Stimulated activated CD8-positive, alpha-beta memory T cell treated with anti-CD3 and anti-CD28 coated beads, Interleukin-4, amount 100 ng/mL, for 48 hours (primary cell): ENCODE results near the gene HMCN1.
"Not testable (repeated sequence)": the region's sequence is repeated elsewhere in the genome, so short reads cannot be mapped to it uniquely, and the experiment has no call there.

Experiments used
- DNase-seq: peaks from one replicate; pipeline ENCODE4 v3.0.0-alpha.2; 2020

The HMCN1 gene

DNA sequence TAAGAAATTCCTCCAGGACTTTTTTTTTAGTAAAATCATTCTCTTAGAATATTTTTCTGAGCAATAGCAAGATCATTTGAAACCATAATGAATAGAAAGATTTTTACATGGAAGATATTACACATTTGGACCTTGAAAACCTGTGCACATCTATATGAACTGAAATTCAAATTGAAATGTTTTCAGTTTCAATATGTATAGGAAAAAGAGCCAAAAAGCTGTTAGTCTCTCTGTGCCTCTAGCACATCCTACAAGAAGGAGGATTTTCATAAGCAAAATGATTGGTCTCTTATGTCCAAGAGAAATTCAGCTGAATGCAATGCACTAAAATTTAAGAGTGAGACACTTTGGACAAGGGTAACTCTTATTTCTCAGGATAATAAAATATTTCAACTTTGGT lies 8.2 kb downstream of the HMCN1 start:
- DNase-seq: no peak

DNA sequence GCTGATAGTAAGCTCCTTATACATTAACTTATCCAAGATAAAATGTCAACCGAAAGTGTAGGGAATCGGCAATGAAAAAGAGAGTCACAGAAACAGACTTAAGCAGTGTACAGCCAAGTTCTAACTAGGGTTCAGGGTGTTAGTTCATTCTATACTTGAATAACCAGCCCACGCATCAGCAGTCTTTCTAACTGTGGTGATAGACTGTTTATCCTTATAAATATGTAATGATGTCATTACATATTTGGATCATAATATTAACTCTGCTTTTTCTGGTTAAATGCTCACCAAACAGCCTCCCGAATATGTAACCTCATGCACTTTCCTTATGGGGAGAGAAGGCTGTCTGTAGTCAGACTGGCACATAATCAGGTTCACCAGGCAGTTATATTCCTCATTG lies 11.0 kb downstream of the HMCN1 start:
- DNase-seq: no peak

GRCh38 chr1:185759061-185759460 lies 24.9 kb downstream of the HMCN1 start:
- no peak for DNase-seq

DNA sequence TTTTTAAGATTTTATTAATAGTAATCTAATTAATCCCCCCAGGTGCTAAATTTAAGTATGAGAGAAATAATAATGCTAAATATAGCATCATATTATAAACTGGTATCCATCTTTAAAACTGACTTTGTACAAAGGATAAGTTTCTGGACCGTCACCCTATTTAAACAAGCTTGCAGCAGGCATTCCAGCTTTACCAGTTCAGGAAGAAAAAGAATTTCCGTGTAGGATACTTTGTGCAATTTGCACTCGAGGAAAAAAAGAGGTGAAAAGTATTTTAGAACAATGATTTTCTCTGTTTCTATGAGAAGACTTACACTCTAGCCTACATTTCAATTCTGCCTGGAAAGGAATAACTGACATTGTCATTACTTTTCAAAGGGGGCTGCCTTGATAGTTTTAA lies 27.6 kb downstream of the HMCN1 start:
- no peak for DNase-seq

GRCh38 chr1:185767508-185768120 lies 33.4 kb downstream of the HMCN1 start:
- DNase-seq: no peak

DNA sequence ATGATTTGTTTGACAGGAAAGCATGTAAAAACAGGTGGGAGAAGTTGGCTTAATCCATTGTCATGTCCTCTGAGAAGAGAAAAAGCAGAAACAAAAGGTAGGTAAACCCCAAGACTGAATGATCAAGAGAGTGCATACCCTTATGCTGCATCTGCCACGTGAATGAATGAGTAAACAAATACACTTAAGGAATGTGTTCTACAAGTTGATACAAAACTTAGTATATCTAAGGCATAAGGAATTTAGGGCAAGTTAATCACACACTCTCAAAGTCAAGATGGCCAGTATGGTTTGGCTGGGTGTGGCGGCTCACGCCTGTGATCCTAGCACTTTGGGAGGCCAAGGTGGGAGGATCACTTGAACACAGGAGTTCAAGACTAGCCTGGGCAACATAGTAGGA lies 34.2 kb downstream of the HMCN1 start:
- no peak for DNase-seq

DNA sequence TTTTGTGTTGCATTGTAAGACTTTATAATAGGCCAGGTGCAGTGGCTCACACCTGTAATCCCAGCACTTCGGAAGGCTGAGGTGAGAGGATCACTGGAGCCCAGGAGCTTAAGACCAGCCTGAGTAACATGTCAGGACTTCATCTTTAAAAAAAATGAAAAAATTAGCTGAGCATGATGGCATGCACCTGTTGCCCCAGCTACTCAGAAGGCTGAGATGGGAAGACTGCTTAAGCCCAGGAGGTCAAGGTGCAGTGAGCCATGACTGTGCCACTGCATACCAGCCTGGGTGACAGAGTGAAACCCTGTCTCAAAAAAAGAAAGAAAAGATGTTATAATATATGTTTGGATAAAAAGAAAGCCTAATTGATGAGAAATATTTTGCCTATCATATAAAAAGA lies 34.9 kb downstream of the HMCN1 start:
- no peak for DNase-seq

- DNase-seq: no peak
Measured at GRCh38 chr1:185774394-185774793, 40.2 kb downstream of the HMCN1 start.

DNA sequence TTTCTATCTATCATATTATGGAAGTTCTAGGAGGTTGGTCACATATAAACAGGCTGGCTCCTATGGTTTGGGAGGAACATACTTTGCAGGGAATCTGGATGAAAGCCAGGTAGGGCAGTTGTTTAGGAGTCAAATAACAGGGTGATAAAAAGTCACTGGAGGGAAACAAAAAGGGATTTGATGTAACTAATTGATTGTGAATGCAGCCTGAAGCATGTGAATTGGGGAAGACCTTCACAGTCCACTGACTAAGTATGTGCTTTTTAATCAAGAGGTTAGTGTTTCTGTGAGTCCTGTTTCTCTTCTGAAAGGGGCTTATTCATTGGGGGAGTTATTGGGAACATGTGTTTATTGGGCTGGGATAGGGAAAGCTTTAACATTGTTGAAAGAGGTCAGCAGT lies 41.3 kb downstream of the HMCN1 start:
- DNase-seq: no peak

DNA sequence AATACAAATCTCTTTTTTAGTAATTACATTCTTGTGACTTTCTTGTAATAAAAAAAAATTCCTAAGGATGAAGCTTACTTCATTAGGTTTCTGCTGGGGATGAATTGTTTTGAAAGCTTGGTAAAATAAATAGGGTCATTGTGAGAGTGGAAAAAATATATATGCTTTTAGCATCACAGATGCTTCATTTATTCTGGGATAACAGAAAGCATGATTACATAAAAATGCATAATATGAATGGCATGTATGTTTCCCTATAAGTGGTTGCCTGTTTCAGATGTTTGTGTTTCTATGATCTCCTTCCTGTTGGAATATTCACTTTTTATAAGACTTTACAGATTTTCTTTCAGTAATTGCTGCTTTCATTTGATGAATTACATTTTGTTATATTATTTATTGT lies 42.3 kb downstream of the HMCN1 start:
- DNase-seq: no peak

DNA sequence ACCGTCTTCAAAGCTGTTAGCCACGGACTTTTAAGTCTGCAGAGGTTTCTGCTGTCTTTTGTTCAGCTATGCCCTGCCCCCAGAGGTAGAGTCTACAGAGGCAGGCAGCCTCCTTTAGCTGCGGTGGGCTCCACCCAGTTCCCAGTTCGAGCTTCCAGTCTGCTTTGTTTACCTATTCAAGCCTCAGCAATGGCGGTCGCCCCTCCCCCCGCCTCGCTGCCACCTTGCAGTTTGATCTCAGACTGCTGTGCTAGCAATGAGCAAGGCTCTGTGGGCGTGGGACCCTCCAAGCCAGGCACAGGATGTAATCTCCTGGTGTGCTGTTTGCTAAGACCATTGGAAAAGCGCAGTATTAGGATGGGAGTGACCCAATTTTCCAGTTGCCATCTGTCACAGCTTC lies 49.7 kb downstream of the HMCN1 start:
- not testable (repeated sequence) for DNase-seq

GRCh38 chr1:185785586-185785985 lies 51.4 kb downstream of the HMCN1 start:
- DNase-seq: no peak

DNA sequence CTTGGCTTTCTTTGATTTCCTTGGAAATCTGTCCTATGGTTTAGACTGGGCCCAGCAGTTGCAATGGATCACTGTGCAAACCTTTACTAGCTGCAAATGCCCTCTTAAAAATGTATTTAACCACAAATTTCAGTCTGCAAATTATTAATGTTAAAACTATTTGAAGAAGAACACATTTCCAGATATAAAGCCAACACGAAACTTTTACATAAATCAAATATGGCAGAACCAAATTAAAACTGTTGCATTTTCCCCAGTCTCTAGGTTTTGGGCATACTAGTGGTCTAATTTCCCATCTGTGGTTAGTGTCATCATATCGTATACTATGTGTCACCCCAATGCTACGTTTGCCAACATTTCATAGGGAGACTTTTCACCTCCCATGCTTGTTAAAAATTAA lies 52.3 kb downstream of the HMCN1 start:
- DNase-seq: no peak

DNA sequence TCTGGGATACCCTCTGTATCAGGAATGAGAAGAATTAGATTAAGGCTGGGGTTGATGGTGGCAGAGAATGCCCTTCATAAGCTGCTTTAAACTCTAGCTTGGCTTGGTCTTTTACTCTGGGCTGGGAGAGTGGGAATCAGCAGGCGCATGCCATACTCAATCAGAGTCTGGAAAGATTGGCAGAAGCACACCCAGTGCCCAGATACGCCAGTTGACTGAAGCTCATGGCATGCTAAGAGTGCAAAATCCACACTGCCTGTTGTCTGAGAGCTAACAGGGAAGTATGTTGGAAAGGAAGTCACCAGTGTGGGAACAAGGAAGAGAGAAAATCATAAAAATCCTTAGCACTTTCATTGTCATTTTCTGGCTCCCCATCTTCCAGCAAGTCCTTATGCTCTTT lies 53.0 kb downstream of the HMCN1 start:
- no peak for DNase-seq

- DNase-seq: no peak
Measured at GRCh38 chr1:185788386-185788785, 54.2 kb downstream of the HMCN1 start.

DNA sequence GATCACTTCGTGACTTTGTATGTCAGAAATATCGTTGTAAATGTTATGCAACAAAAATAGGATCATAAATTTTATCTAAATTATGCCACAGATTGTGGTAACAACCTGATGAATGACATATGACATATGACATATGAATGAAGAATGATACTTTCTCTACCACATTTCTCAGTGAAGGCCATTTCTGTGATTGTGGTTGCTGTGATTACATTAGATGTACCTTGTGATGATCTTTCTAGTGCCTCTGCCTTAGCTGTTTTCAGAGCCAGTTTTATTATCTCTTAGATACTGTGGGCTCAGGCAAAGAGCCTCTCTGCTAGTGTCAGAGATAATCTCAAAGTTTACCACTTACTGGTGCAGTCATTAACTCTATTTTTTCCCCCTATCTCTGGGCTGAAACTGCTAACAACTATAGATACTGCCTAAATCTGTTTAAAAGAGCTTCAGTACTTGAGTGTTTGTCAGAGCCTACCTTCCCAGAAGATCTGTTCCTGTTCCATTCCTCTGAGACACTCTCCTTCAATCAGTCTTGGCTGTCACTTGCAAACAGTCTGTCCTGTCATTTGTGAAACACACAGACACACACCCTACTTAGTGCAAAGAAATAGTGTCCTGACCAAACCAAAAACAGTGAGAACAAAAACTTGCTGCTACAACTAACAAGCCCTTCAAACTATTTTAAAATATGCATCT lies 55.5 kb downstream of the HMCN1 start:
- no peak for DNase-seq

DNA sequence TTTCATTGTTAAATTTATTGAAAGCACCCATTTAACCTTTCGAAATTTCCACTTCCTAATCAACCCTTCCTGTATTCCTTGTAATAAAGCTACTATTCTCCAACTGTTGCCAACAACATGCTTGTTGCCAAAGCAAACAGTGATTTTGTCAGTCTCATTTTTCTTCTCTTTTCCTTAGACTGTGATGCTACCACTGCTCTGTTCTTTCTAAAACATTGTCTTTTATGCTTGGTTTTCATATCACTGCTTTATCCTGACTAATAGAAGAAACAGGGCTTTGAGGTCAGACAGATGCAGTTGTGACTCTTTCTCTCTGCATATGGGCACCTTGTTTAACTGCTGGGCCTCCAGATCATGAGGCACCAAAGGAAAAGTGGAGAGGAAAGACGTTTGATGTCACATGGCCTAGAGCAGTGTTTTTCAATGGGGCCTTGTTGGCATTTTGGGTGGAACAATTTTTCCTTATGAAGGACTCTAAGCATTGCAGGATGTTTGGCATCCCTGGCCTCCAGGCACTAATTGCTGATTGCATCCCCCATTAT lies 56.1 kb downstream of the HMCN1 start:
- no peak for DNase-seq

- no peak for DNase-seq
Measured at GRCh38 chr1:185792040-185792439, 57.8 kb downstream of the HMCN1 start.

DNA sequence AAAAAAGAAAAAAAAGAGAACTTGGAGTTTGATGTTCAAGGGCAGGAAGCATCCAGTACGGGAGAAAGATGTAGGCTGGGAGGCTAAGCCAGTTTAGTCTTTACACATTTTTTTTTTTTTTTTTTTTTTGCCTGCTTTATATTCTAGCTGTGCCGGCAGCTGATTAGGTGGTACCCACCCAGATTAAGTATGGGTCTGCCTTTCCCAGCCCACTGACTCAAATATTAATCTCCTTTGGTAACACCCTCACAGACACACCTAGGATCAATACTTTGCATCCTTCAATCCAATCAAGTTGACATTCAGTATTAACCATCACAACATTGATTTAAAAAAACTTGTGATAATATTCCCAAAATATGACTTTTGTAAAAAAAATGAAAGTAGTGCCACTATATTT lies 60.3 kb downstream of the HMCN1 start:
- not testable (repeated sequence) for DNase-seq

DNA sequence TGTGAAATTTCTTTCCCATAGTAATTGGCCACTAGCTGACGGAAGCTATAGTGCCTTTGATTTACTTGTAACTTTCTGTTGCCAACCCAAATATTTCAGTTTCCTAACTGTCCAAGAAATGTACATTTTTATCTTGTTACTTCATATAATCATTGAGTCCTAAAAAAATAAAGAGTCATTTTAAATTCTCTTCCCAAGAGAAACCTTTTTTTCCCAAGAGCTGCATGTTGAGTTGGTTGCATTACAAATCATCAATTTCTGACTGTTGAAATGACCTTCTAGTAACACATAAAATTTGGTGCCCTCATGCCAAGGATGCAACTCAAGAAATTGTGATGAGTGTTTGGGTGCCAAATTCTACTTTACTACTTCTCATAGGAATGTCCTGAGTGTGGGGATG lies 61.0 kb downstream of the HMCN1 start:
- DNase-seq: no peak

GRCh38 chr1:185798505-185798904 lies 64.3 kb downstream of the HMCN1 start:
- DNase-seq: no peak

- DNase-seq: no peak
Measured at GRCh38 chr1:185803241-185803640, 69.0 kb downstream of the HMCN1 start.

GRCh38 chr1:185804206-185804605 lies 70.0 kb downstream of the HMCN1 start:
- DNase-seq: no peak

DNA sequence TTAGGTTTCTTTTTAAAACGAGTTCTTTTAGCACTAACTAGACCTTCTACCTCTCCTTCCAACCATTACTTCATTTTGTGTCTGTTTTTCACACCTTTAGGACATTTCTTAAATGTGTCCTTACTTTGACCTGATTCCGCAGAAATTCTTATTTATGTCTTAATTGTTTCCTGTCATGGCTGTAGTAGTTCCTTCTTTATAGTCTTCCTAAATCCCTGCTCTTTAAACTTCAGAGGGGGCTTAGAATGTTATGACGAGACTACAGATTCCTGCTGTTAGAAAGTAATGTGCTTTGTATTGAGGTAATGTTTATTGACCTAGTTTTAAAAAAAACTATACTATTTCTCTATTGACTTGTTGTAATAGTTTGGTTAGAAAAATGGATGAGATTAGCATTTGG lies 70.4 kb downstream of the HMCN1 start:
- DNase-seq: no peak

GRCh38 chr1:185807275-185807674 lies 73.1 kb downstream of the HMCN1 start:
- DNase-seq: no peak
